NCI-H187 treated with DMSO at 0.1 percent for 48 hours (cell line): ENCODE data around the gene MDFIC.

Experiments
- DNase-seq: peaks from one replicate; lab custom pipeline; 2025; lab: John Stamatoyannopoulos, UW

MDFIC gene

GRCh38 chr7:114928060-114928459 is 6.2 kb downstream of the MDFIC start:
- no peak for DNase-seq

GRCh38 chr7:114929570-114929969 is 7.7 kb downstream of the MDFIC start:
- DNase-seq: no peak

GRCh38 chr7:114930107-114930661 is 8.3 kb downstream of the MDFIC start:
- DNase-seq: no peak

- no peak for DNase-seq
Observed at GRCh38 chr7:114930829-114931655, 9.1 kb downstream of the MDFIC start.

- no peak for DNase-seq
Observed at GRCh38 chr7:114931656-114932011, 9.7 kb downstream of the MDFIC start.

- no peak for DNase-seq
Observed at GRCh38 chr7:114932991-114933390, 11.1 kb downstream of the MDFIC start.

- no peak for DNase-seq
Observed at GRCh38 chr7:114933658-114934057, 11.8 kb downstream of the MDFIC start.

- no peak for DNase-seq
Observed at GRCh38 chr7:114934086-114934485, 12.2 kb downstream of the MDFIC start.

- no peak for DNase-seq
Observed at GRCh38 chr7:114934713-114935112, 12.8 kb downstream of the MDFIC start.

GRCh38 chr7:114936471-114936870 is 14.6 kb downstream of the MDFIC start:
- no peak for DNase-seq

- DNase-seq: no peak
Observed at GRCh38 chr7:114937446-114937845, 15.6 kb downstream of the MDFIC start.

GRCh38 chr7:114938785-114939184 is 16.9 kb downstream of the MDFIC start:
- DNase-seq: no peak

- DNase-seq: no peak
Observed at GRCh38 chr7:114939484-114940097, 17.7 kb downstream of the MDFIC start.

GRCh38 chr7:114940220-114940619 is 18.3 kb downstream of the MDFIC start:
- no peak for DNase-seq

- no peak for DNase-seq
Observed at GRCh38 chr7:114941692-114942091, 19.8 kb downstream of the MDFIC start.

GRCh38 chr7:114942446-114943175 is 20.7 kb downstream of the MDFIC start:
- no peak for DNase-seq

GRCh38 chr7:114943530-114943929 is 21.6 kb downstream of the MDFIC start:
- DNase-seq: no peak

GRCh38 chr7:114943953-114944744 is 22.3 kb downstream of the MDFIC start:
- DNase-seq: no peak

- no peak for DNase-seq
Observed at GRCh38 chr7:114944745-114945625, 23.1 kb downstream of the MDFIC start.

- DNase-seq: no peak
Observed at GRCh38 chr7:114949231-114949630, 27.3 kb downstream of the MDFIC start.

- DNase-seq: no peak
Observed at GRCh38 chr7:114952296-114952695, 30.4 kb downstream of the MDFIC start.
